ENCODE measurements around the gene THUMPD2. TPM values are rescaled to one million over a fixed set of nuclear protein-coding genes. Genes with fewer than 3 reads are reported as not detected.

The THUMPD2 gene
- total RNA-seq, 1 experiment from 2014 or later: 17.2 TPM

DNA sequence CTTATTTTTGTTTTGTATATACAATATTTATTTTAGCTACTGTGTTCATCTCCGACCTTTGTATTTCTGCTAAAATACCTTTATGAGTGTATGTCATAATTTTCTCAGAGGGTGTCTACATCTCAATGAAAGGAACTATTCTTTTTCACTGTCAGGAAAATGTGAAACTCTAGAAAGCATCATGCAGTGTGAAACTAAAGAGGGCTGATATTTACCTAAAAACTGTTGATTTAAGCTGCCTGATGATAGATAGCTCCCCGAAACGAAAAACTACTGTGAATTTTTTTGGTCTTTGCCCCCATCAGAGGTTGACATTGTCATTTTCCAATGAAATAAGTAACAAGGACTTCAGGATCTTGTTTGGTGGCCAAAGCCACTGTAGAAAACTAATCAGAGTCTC, 74.5 kb downstream of the THUMPD2 start:
- H3K4me3 Mint-ChIP-seq (ENCODE audit: unreplicated experiment): no peak overlapping the region
- H3K36me3 Mint-ChIP-seq (ENCODE audit: insufficient read depth, unreplicated experiment): no peaks in the 10 kb centered on the region
- BruUV-seq (replicated peaks): no TSS peak
- no peaks in the 10 kb centered on the region for H3K27me3 Mint-ChIP-seq (ENCODE audit: insufficient read depth, unreplicated experiment)
- DNase-seq (ENCODE audit: unreplicated experiment): no peak
- no peaks in the 10 kb centered on the region for H3K4me1 Mint-ChIP-seq (ENCODE audit: insufficient read depth, unreplicated experiment)
- ChIA-PET CTCF (interaction anchor here (0.9 to 2.8 kb wide), 2 partner anchors 7 to 25 kb away, joined by 4 to 13 read pairs; no protein-coding TSS in a partner anchor), POLR2A (interaction anchor here (1.2 kb wide), 1 partner anchor 187 kb away, joined by 3 read pairs; no protein-coding TSS in a partner anchor)
- TF ChIP-seq, protein P1, sequence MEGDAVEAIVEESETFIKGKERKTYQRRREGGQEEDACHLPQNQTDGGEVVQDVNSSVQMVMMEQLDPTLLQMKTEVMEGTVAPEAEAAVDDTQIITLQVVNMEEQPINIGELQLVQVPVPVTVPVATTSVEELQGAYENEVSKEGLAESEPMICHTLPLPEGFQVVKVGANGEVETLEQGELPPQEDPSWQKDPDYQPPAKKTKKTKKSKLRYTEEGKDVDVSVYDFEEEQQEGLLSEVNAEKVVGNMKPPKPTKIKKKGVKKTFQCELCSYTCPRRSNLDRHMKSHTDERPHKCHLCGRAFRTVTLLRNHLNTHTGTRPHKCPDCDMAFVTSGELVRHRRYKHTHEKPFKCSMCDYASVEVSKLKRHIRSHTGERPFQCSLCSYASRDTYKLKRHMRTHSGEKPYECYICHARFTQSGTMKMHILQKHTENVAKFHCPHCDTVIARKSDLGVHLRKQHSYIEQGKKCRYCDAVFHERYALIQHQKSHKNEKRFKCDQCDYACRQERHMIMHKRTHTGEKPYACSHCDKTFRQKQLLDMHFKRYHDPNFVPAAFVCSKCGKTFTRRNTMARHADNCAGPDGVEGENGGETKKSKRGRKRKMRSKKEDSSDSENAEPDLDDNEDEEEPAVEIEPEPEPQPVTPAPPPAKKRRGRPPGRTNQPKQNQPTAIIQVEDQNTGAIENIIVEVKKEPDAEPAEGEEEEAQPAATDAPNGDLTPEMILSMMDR (IDR thresholded peaks at IDR 0.05; ENCODE audit: unreplicated experiment): no peak
- H3K27ac Mint-ChIP-seq (ENCODE audit: low read depth, unreplicated experiment): no peak overlapping the region
- H3K9me3 Mint-ChIP-seq (ENCODE audit: unreplicated experiment): peaks cover 25% of the 10 kb centered on the region
- intact Hi-C loops (cut with micrococcal nuclease): no loop called here

DNA sequence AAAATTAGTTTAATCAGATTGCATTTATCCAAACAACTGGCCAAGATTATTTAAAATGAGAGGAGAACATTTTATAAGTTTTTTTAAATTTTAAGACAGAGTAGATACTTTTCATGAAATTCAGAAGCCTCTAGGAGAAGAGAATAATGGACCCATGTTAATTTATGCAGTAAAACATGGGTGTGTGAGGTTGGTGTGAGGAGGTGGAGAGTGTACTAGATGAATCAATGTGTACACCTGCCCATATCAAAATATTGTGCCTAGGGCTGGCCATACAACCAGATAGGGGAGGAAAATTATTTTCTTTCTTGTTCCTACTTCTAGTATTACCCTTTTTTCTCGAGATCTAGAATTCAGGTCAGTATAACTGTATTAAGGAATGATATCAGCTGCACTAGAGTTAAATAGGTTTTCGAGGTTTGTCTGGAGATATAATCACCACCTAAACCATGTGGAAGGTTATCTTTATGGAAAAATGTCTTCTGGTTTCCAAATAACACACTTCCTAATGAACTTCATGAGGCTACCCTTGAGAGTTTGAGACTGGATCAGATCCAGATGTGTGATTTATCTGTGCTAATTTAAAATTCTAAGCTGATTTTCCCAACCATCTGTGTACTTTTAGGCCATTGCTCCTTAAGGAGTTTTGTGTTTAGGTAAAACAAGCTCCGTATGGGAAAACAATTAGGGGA, 75.7 kb downstream of the THUMPD2 start:
- Mint-ChIP-seq H3K27ac (ENCODE audit: low read depth, unreplicated experiment) (no peak overlapping the region), H3K36me3 (ENCODE audit: insufficient read depth, unreplicated experiment) (no peaks in the 10 kb centered on the region), H3K4me1 (ENCODE audit: insufficient read depth, unreplicated experiment) (no peaks in the 10 kb centered on the region), H3K4me3 (ENCODE audit: unreplicated experiment) (no peak overlapping the region), H3K27me3 (ENCODE audit: insufficient read depth, unreplicated experiment) (no peaks in the 10 kb centered on the region), H3K9me3 (ENCODE audit: unreplicated experiment) (peaks cover 25% of the 10 kb centered on the region)
- POLR2A ChIA-PET: interaction anchor here (0.8 kb wide), 1 partner anchor 238 kb away, joined by 4 read pairs; no protein-coding TSS in a partner anchor
- intact Hi-C loops (cut with micrococcal nuclease): no loop called here
- TF ChIP-seq, protein P1 (IDR thresholded peaks at IDR 0.05; ENCODE audit: unreplicated experiment): no peak
- DNase-seq (ENCODE audit: unreplicated experiment): no peak
- no TSS peak for BruUV-seq (replicated peaks)
- CTCF ChIA-PET: interaction anchor here (0.5 to 0.7 kb wide), 2 partner anchors 231 to 521 kb away, joined by 3 read pairs; no protein-coding TSS in a partner anchor

DNA sequence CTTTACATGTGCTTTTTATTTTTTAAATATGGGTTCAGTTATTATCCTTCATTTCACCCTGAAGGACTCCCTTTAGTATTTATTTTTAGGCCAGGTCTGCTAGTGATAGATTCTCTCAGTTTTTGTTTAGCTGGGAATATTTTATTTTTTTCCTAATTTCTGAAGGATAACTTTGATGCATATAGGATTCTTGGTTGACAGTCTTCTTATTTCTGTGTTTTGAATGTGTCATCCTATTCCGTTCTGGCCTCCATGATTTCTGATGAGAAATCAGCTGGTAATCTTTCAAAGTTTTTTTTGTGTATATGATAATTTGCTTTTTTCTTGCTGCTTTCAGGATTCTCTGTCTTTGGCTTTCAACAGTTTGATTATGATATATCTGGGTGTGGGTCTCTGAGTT, 77.9 kb downstream of the THUMPD2 start:
- no peaks in the 10 kb centered on the region for H3K27me3 Mint-ChIP-seq (ENCODE audit: insufficient read depth, unreplicated experiment)
- ChIA-PET CTCF (interaction anchor here (0.7 to 1.8 kb wide), 3 partner anchors 29 to 759 kb away, joined by 3 to 13 read pairs (median 6); no protein-coding TSS in a partner anchor), POLR2A (interaction anchor here (0.6 kb wide), 1 partner anchor 359 kb away, joined by 3 read pairs; no protein-coding TSS in a partner anchor)
- H3K27ac Mint-ChIP-seq (ENCODE audit: low read depth, unreplicated experiment): no peak overlapping the region
- no peaks in the 10 kb centered on the region for H3K36me3 Mint-ChIP-seq (ENCODE audit: insufficient read depth, unreplicated experiment)
- TF ChIP-seq, protein P1 (IDR thresholded peaks at IDR 0.05; ENCODE audit: unreplicated experiment): no peak
- intact Hi-C loops (cut with micrococcal nuclease): no loop called here
- no peak overlapping the region for H3K4me3 Mint-ChIP-seq (ENCODE audit: unreplicated experiment)
- BruUV-seq (replicated peaks): no TSS peak
- peaks cover 14% of the 10 kb centered on the region for H3K4me1 Mint-ChIP-seq (ENCODE audit: insufficient read depth, unreplicated experiment)
- no peak for DNase-seq (ENCODE audit: unreplicated experiment)
- H3K9me3 Mint-ChIP-seq (ENCODE audit: unreplicated experiment): peaks cover 25% of the 10 kb centered on the region

DNA sequence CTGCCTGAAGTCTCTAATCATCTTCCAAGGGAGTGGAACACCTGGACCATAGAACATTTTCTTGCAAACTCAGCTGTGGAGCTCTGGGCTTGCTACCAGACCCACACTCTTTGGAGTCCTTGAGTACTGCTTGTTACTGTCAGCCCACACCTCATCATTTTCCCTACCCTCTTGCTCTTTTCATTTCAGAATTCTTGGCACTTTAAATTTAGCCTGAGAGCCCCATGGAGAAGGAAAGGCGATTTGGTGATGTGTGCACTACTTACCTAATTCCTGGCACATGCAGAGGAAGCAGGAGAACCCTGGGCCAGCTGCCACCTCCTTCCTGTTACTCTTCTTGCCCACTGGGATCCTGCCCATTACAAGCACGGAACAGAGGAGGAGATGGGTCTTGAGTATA, 81.6 kb downstream of the THUMPD2 start:
- H3K4me1 Mint-ChIP-seq (ENCODE audit: insufficient read depth, unreplicated experiment): peaks cover 14% of the 10 kb centered on the region
- TF ChIP-seq, protein P1 (IDR thresholded peaks at IDR 0.05; ENCODE audit: unreplicated experiment): no peak
- no peak for DNase-seq (ENCODE audit: unreplicated experiment)
- H3K4me3 Mint-ChIP-seq (ENCODE audit: unreplicated experiment): no peak overlapping the region
- H3K36me3 Mint-ChIP-seq (ENCODE audit: insufficient read depth, unreplicated experiment): no peaks in the 10 kb centered on the region
- intact Hi-C loops (cut with micrococcal nuclease): loop anchor here (1.0 kb wide), 2 partner anchors 104 to 184 kb away; no protein-coding TSS in a partner anchor
- no peak overlapping the region for H3K27ac Mint-ChIP-seq (ENCODE audit: low read depth, unreplicated experiment)
- CTCF ChIA-PET: interaction anchor here (0.6 to 4.0 kb wide), 37 partner anchors 8 to 636 kb away, joined by 3 to 116 read pairs (median 4); no protein-coding TSS in a partner anchor
- POLR2A ChIA-PET: interaction anchor here (0.6 to 2.4 kb wide), 7 partner anchors 8 to 318 kb away, joined by 3 to 11 read pairs (median 5); no protein-coding TSS in a partner anchor
- no peaks in the 10 kb centered on the region for H3K27me3 Mint-ChIP-seq (ENCODE audit: insufficient read depth, unreplicated experiment)
- peaks cover 25% of the 10 kb centered on the region for H3K9me3 Mint-ChIP-seq (ENCODE audit: unreplicated experiment)
- BruUV-seq (replicated peaks): no TSS peak
